ENCODE results near the gene LILRB1.
A peak's percentile ranks its signal among the peaks of the same experiment; 100 is the strongest.

Gene LILRB1

DNA sequence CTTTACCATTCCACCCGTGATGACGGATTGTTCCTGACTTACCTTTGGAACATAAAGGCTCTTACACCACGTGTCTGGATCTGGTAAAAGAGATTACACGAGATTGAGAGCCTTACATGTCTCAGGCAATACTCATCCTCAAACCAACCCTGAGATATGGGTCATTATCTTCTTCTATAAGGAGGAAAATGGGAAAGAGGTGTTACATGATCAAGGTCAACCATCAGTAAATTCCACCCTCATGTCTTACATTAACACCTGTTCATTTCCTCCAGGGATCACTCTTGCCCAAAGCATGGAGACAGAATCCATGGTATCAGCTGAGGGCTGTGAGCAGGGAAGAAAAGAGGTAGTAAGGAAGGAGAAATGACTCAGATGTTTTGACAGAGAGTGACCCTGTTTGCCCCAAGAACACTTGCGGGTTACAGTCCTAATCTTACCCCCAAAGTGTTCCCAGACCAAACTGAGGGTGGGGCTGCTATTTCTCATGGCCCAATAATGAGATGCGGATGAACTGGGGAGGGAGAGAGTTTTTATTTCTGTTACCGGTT lies 52.1 kb downstream of the LILRB1 start:
- no peak overlapping the region for H3K27ac ChIP-seq
- no peak for DNase-seq (ENCODE audit: low read depth, low spot score)

DNA sequence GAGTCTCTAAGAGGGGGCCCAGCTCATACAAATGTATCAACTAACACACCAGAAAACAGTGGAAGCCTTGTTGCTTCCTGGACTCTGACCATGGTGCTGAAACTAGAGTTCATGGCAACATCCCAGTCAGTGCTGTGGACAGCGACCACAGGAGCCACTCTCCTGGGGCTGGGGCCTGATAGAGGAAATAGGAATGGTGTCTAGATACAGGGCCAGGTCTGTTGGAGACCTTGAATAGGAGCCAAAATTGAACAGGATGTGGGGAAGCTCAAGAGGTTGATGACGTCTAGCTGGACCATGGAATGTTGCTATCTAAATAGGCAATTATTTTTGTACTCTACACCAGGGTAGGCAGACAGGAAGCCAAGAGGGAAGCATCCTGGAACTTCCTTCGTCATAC lies 54.2 kb downstream of the LILRB1 start:
- no peaks in the 10 kb centered on the region for H3K36me3 ChIP-seq (ENCODE audit: insufficient read depth, low read length)
- H3K4me3 ChIP-seq, result no peak overlapping the region
- DNase-seq (ENCODE audit: low read depth, low spot score), result peak; percentile 10
- no peak overlapping the region for H3K27ac ChIP-seq
- no peak overlapping the region for H3K9ac ChIP-seq (ENCODE audit: insufficient read length)
- TF ChIP-seq EZH2 (IDR thresholded peaks at IDR 0.05) (no peak), POLR2AphosphoS5 (IDR thresholded peaks at IDR 0.05; ENCODE audit: borderline replicate concordance, low read depth, low read length) (no peak), FOXP2 (optimal IDR thresholded peaks at IDR 0.05; ENCODE audit: control extremely low read depth, extremely low read length, insufficient read depth) (no peak)
- H3K9me3 ChIP-seq (ENCODE audit: low read depth, low read length), result no peaks in the 10 kb centered on the region

More for the DNA sequence above, 52.1 kb downstream of the LILRB1 start:
- no peak overlapping the region for H3K9ac ChIP-seq (ENCODE audit: insufficient read length)
- TF ChIP-seq POLR2AphosphoS5 (IDR thresholded peaks at IDR 0.05; ENCODE audit: borderline replicate concordance, low read depth, low read length) (no peak), EZH2 (IDR thresholded peaks at IDR 0.05) (no peak), FOXP2 (optimal IDR thresholded peaks at IDR 0.05; ENCODE audit: control extremely low read depth, extremely low read length, insufficient read depth) (no peak)
- no peaks in the 10 kb centered on the region for H3K36me3 ChIP-seq (ENCODE audit: insufficient read depth, low read length)
- H3K4me3 ChIP-seq, result no peak overlapping the region
- H3K9me3 ChIP-seq (ENCODE audit: low read depth, low read length), result no peaks in the 10 kb centered on the region

All from SK-N-MC (cell line).